ENCODE results near the gene SH3BP4. TPM values are rescaled to one million over a fixed set of nuclear protein-coding genes. Genes with fewer than 3 reads are reported as not detected.
A peak's percentile ranks its signal among the peaks of the same experiment; 100 is the strongest.

SH3BP4 gene, protein sequence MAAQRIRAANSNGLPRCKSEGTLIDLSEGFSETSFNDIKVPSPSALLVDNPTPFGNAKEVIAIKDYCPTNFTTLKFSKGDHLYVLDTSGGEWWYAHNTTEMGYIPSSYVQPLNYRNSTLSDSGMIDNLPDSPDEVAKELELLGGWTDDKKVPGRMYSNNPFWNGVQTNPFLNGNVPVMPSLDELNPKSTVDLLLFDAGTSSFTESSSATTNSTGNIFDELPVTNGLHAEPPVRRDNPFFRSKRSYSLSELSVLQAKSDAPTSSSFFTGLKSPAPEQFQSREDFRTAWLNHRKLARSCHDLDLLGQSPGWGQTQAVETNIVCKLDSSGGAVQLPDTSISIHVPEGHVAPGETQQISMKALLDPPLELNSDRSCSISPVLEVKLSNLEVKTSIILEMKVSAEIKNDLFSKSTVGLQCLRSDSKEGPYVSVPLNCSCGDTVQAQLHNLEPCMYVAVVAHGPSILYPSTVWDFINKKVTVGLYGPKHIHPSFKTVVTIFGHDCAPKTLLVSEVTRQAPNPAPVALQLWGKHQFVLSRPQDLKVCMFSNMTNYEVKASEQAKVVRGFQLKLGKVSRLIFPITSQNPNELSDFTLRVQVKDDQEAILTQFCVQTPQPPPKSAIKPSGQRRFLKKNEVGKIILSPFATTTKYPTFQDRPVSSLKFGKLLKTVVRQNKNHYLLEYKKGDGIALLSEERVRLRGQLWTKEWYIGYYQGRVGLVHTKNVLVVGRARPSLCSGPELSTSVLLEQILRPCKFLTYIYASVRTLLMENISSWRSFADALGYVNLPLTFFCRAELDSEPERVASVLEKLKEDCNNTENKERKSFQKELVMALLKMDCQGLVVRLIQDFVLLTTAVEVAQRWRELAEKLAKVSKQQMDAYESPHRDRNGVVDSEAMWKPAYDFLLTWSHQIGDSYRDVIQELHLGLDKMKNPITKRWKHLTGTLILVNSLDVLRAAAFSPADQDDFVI
- 4.6 TPM for total RNA-seq (ENCODE audit: insufficient read depth, low replicate concordance)

DNA sequence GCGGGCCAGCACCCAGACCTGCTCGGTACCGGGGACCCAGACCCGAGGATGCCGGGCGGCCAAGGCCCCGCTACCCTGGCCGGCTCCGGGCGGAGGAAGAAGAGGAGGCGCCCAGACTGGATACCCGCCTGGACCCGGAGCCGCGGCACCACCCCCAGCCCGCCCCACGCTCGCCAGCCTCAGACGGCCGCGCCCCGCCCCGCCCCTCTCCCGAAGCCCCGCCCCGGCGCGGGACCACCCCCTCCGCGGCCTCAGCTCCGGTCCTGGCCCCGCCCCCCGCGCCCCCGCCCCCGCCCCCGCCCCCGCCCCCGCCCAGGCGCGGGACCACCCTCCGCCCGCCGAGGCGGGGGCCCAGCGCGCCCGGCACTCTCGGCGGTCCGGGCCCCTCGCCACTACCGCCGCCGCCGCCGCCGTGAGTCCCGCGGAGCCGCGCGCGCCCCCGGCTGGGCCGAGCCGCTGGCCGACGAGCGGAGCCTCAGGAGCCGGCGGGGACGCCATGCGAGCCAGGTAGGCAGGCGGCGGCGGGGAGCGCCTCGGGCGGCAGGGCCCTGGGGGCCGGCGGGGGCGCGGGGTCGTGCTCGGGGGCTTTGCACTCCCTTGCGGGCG, at the start of gene SH3BP4:
Gene SH3BP4 (plus strand): TSS at position 354 of the 606 bp plus-strand sequence. CDS start 82,986 bp downstream, outside the sequence.
- peak; percentile 75 for DNase-seq (ENCODE audit: low spot score)

- no peak for DNase-seq (ENCODE audit: low spot score)
Measured at GRCh38 chr2:234904785-234905184, 47.0 kb upstream of the SH3BP4 start.

DNA sequence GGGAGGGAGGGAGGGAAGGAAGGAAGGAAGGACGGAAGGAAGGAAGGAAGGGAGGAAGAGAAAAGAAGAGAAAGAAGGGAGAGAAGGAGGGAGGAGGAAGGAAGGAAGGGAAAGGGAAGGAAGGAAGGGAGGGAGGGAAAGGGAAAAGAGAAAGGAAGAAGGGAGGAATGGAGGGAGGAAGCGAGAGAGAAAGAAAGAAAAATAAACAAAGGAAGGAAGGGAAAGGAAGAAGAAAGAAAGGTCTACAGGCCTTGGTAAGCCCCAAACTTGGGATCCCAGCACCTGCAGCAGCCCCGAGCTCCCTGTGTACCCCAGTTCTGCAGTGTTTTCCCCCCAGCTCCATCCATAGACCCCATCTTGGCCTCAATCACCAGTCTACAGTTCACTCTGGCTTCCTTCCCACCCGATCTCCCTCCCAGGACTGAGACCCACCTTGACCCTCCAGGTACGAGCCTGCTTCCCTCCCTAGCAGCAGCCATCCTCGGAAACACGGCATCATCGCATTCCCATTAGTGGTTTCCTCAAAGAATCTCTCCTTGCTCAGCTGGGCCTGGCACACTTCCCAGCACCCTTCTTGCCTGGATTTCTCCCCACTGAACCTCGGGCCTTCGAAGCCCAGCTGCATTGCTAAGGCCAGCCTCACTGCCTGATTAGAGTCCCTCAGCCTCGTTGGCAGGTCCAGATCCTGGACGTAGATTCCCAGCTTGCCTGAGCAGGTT, 46.1 kb upstream of the SH3BP4 start:
- no peak for DNase-seq (ENCODE audit: low spot score)

GRCh38 chr2:234910186-234910679, 41.6 kb upstream of the SH3BP4 start:
- DNase-seq (ENCODE audit: low spot score) = no peak

DNA sequence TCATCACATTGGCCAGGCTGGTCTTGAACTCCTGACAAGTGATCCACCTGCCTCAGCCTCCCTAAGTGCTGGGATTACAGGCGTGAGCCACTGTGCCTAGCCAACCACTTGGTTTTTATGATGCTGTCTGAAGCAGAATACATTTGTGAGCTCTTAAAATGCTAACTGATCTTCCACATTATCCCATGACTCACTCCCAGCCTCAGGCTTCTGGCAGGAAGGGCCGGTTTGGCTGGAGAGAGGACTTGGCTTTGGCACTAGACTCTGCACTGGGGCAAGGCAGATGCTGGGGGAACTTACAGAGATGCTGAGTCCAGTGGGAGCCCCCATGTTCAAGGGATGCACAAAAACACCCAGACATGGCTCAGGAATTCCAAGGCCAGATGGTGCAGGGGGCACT, 40.5 kb upstream of the SH3BP4 start:
- peak; percentile 64 for DNase-seq (ENCODE audit: low spot score)

- DNase-seq (ENCODE audit: low spot score) = no peak
Measured at GRCh38 chr2:234912437-234912836, 39.4 kb upstream of the SH3BP4 start.

GRCh38 chr2:234913208-234913626, 38.6 kb upstream of the SH3BP4 start:
- DNase-seq (ENCODE audit: low spot score) = no peak

DNA sequence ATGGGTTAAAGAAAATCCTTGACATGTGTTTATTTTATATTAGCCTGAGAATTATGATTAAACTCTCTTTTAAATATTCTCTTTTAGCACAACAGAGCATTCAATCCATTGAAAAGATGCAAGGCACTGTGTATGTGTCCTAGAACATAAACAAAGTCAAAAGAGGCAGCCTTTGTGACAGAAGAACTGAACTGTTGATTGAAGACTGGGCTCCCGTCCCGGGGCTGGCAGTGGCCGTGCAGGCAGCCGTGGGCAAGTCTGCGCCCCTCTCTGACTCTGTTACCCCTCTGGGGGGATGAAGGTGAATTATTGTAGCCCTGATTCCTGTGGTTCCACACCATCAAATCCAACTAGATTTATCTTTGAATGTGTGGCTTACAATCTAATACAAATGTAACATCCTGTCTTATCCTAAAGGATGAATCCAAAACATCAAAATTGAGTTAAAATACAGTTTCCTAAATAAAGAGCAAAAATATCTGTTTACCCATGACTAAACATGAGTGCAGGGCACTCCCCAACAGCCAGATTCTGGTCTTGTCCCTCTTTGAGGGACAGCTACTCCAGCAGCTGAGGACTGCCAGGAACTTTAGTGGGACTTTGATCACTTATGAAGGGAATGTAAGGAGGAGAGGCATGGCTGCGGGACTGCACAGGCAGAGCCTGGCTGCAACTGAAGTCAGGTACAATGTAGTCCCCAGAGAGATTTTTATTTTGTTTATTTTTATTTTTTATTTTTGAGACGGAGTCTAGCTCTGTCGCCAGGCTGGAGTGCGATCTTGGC, 37.3 kb upstream of the SH3BP4 start:
- DNase-seq (ENCODE audit: low spot score) = no peak

- DNase-seq (ENCODE audit: low spot score) = no peak
Measured at GRCh38 chr2:234916674-234917073, 35.1 kb upstream of the SH3BP4 start.

DNA sequence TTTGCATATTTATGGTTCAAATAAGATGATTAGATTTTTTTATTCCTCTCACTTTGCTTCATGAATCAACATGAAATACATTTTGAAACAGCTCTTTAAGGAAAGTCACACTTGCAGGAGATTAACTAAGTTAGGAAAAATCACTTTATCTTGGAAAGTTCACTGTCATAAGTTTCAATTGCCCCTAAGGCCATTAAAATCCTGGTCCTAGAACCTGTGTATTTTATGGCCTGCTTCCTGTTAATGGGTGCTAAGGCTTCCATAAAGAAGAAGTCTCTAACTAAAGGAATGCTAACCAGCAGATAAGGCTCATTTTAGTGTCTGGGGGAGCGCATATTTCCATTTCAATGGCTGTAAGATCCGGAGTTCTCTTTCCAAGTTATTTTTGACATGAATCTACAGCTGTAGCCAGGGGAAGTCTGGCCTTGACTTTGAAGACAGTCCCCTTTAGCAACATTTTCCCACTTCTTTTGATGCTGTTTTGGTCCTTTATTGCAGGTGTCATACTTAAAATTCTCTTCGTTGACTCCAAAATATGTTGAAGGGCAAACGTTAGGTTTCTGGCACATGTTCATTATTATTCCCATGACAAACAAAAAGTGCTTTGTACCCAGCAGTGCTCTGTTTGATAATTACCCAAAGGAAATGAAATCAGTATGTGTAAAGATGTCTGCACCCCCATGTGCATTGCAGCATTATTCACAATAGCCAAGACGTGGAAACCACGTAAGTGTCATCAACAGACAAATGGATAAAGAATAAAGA, 34.4 kb upstream of the SH3BP4 start:
- no peak for DNase-seq (ENCODE audit: low spot score)

- DNase-seq (ENCODE audit: low spot score) = no peak
Measured at GRCh38 chr2:234919711-234920110, 32.1 kb upstream of the SH3BP4 start.

- no peak for DNase-seq (ENCODE audit: low spot score)
Measured at GRCh38 chr2:234920836-234921235, 31.0 kb upstream of the SH3BP4 start.

GRCh38 chr2:234929002-234929401, 22.8 kb upstream of the SH3BP4 start:
- no peak for DNase-seq (ENCODE audit: low spot score)

DNA sequence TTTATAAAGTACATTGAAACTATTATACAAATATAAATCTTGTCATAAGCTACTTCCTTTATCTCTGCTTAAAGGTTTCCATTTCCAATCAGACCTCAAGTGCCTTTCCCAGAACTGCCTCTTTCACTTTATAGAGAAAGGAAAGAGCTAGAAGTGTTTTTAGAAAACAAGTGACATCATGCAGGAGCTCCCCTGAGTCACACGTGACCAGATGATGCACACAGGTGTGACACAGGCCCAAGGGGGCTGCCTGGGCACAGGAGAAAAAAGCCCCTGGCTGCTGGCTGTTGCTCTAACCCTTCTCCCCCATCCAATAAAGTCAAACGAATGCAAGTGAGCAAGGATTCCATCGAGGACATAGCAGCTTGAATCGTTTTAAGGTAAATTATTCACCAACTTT, 21.4 kb upstream of the SH3BP4 start:
- DNase-seq (ENCODE audit: low spot score) = no peak

- DNase-seq (ENCODE audit: low spot score) = no peak
Measured at GRCh38 chr2:234931371-234931770, 20.4 kb upstream of the SH3BP4 start.

DNA sequence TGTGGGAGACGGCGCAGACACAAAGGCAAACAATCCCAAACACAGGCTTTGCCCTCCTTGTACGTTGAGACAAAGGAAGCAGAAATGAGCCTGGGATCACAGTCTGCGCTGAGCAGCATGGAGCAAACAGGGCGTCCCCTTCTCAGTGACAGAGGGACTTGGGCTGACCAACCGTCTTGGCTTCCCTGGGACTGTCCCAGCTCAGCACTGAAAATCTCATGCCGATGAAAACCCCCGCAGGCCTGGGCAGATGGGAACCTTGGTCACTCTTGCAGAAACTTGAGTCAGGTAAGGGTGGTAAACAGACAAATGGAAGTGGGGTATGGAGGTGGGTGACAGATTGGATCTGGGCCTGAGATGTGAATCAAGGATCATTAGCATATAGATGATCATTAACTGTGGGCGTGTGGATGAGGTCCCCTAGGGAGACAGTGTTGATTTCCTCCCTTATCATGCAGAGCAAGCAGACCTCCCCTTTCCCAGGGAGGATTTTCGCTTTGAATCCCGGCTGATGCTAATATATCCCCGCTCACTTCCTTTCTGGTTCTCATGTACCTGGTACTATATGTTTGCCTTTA, 19.1 kb upstream of the SH3BP4 start:
- DNase-seq (ENCODE audit: low spot score) = no peak

- no peak for DNase-seq (ENCODE audit: low spot score)
Measured at GRCh38 chr2:234935311-234935710, 16.5 kb upstream of the SH3BP4 start.

GRCh38 chr2:234939576-234939975, 12.2 kb upstream of the SH3BP4 start:
- DNase-seq (ENCODE audit: low spot score) = no peak

- no peak for DNase-seq (ENCODE audit: low spot score)
Measured at GRCh38 chr2:234939996-234940395, 11.8 kb upstream of the SH3BP4 start.
